Uterus (tissue), 4 donors: Measurements from ENCODE around the gene ATP5PD. TPM values are rescaled to one million over a fixed set of nuclear protein-coding genes. Genes with fewer than 3 reads are reported as not detected.

Experiments
- DNase-seq, 2 donors: peaks; one replicate each; pipeline ENCODE4 v3.0.0-alpha.2; 2019 to 2020
- H3K27ac ChIP-seq, 2 donors: fragments of 200-600 bp; sonication (generic); 1 replicate in 1 of 2; 2 replicates in 1 of 2; pipeline ENCODE4 v1.5.1; 2016 to 2018
- H3K27me3 ChIP-seq, 2 donors: fragments of 200-600 bp; sonication (generic); one replicate each; pipeline ENCODE4 v1.5.1; 2018 to 2019; ENCODE audit warnings: control low read depth in 1 of 2
- H3K36me3 ChIP-seq, 2 donors: fragments of 200-600 bp; sonication (generic); one replicate each; pipeline ENCODE4 v1.5.1; 2019; ENCODE audit warnings: control low read depth in 1 of 2
- H3K4me1 ChIP-seq, 2 donors: fragments of 200-600 bp; sonication (generic); one replicate each; pipeline ENCODE4 v1.5.1; 2018 to 2019; ENCODE audit warnings: control low read depth in 1 of 2
- H3K4me3 ChIP-seq, 2 donors: fragments of 200-600 bp; sonication (generic); 1 replicate in 1 of 2; 2 replicates in 1 of 2; pipeline ENCODE4 v1.5.1; 2018 to 2019; ENCODE audit warnings: mild to moderate bottlenecking in 1 of 2
- H3K9me3 ChIP-seq, 2 donors: fragments of 200-600 bp; sonication (generic); one replicate each; pipeline ENCODE4 v1.5.1; 2019; ENCODE audit warnings: control low read depth in 1 of 2
- POLR2A ChIP-seq, 2 donors: fragments of 450-650 bp; IDR thresholded peaks; one replicate each; pipeline ENCODE4 v1.6.1; 2016; ENCODE audit warnings: antibody characterized with exemption in 2 of 2, mild to moderate bottlenecking in 1 of 2, moderate library complexity in 1 of 2
- intact Hi-C: fragments of 100-400 bp; cut with DNase I; formaldehyde crosslinking; loops from one replicate; pipeline ENCODE4 v1.15.1; 2023; ENCODE audit warnings: low total_unique reads
- total RNA-seq, 4 donors: library from RNA; depleted of rRNA in 3 of 4; stranded (reverse); fragments of >200 nt in 3 of 4; gene quantifications; one replicate each; pipeline versions ENCODE4 v1.1.0 to v1.2.4, GENCODE V29; 2014 to 2023
- TF ChIP-seq, protein P1 (sequence below), 4 experiments: fragments of 200-600 bp in 2 of 4; fragments of 450-650 bp in 2 of 4; sonication (generic) in 2 of 4; IDR thresholded peaks; one replicate each; pipeline ENCODE4 v1.5.1; 2016 to 2019; ENCODE audit warnings: antibody characterized with exemption in 4 of 4, mild to moderate bottlenecking in 2 of 4, moderate library complexity in 1 of 4
- donor health status: DM: yes; HTN: yes; CAD: no.

ATP5PD gene
- total RNA-seq, 4 donors from 2014 or later = 117 to 282 (median 168) TPM

DNA sequence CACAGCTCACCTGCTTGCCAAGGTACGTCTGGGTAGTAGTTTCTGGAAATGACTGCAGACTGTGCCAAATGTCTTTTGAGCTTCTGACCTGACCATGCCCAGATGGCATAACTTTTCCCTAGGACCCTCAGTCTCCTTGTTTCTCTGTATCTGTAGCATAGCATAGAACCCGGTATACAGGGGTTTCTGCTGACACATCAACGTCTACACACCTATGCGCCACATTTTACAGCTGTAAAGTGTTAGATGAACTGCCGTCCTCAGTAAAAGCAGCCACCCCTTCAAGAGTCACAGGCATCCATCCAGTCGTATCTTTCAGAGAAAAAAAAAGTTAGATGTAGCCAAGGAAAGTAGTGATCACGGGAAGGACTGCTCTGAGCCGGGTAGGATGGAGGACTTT lies 17.7 kb upstream of the ATP5PD start:
- Histone ChIP-seq H3K27me3 (no peaks in the 10 kb centered on the region), H3K27ac (no peak overlapping the region), H3K4me1 (no peaks in the 10 kb centered on the region), H3K9me3 (no peaks in the 10 kb centered on the region), H3K36me3 (no peaks in the 10 kb centered on the region), H3K4me3 (no peak overlapping the region)
- no peak for DNase-seq
- intact Hi-C loops = no loop called here
- no peak for TF ChIP-seq POLR2A (IDR thresholded peaks at IDR 0.05)
- TF ChIP-seq, protein P1, sequence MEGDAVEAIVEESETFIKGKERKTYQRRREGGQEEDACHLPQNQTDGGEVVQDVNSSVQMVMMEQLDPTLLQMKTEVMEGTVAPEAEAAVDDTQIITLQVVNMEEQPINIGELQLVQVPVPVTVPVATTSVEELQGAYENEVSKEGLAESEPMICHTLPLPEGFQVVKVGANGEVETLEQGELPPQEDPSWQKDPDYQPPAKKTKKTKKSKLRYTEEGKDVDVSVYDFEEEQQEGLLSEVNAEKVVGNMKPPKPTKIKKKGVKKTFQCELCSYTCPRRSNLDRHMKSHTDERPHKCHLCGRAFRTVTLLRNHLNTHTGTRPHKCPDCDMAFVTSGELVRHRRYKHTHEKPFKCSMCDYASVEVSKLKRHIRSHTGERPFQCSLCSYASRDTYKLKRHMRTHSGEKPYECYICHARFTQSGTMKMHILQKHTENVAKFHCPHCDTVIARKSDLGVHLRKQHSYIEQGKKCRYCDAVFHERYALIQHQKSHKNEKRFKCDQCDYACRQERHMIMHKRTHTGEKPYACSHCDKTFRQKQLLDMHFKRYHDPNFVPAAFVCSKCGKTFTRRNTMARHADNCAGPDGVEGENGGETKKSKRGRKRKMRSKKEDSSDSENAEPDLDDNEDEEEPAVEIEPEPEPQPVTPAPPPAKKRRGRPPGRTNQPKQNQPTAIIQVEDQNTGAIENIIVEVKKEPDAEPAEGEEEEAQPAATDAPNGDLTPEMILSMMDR (IDR thresholded peaks at IDR 0.05) = no peak

DNA sequence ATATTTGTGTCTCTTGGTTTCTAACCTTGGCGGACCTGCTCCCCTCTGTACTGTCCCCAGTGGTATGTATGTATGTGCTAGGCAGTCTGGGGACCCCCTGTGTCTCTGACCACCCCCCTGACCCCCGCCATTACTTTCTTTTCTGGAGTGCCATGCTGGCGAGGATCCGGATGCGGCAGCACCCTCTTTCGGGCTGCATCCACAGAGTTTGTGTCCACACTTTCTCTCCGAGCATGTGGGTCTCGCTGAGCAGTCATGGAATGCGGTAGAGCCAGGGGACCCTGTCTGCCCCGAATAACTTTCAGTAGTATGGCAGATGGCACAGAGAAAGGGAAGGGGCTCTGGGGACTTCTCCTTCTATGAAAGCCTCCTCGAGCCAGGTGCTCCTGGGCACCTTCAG lies 17.3 kb upstream of the ATP5PD start:
- DNase-seq = no peak
- intact Hi-C loops = no loop called here
- no peaks in the 10 kb centered on the region for H3K4me1 ChIP-seq
- no peaks in the 10 kb centered on the region for H3K36me3 ChIP-seq
- no peaks in the 10 kb centered on the region for H3K27me3 ChIP-seq
- TF ChIP-seq, protein P1 (IDR thresholded peaks at IDR 0.05) = no peak
- no peak for TF ChIP-seq POLR2A (IDR thresholded peaks at IDR 0.05)
- no peak overlapping the region for H3K27ac ChIP-seq
- H3K9me3 ChIP-seq = no peaks in the 10 kb centered on the region
- no peak overlapping the region for H3K4me3 ChIP-seq

DNA sequence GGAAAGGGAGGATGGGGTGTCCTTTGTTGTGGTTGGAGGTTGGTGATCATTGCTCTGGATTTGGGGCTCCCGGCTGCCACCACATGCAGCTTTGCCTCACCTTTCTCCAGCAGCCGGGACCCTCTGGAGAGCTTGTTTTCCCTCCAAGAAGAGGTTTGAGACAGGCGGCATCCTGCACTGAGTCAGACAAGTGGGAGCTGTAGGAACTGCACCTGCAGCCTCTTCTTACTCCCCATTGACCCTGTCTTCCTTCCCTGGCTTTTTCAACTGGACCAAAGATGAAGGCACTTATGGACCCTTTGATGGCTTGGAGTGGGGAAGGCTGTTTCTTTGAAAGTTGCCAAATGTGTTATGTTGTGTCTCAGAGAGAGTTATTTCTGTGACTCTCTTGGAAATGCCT lies 16.9 kb upstream of the ATP5PD start:
- TF ChIP-seq, protein P1 (IDR thresholded peaks at IDR 0.05) = no peak
- no peak for TF ChIP-seq POLR2A (IDR thresholded peaks at IDR 0.05)
- H3K27ac ChIP-seq = no peak overlapping the region
- H3K9me3 ChIP-seq = no peaks in the 10 kb centered on the region
- no peak overlapping the region for H3K4me3 ChIP-seq
- H3K27me3 ChIP-seq = no peaks in the 10 kb centered on the region
- no peak for DNase-seq
- H3K4me1 ChIP-seq = no peaks in the 10 kb centered on the region
- intact Hi-C loops = no loop called here
- H3K36me3 ChIP-seq = no peaks in the 10 kb centered on the region

DNA sequence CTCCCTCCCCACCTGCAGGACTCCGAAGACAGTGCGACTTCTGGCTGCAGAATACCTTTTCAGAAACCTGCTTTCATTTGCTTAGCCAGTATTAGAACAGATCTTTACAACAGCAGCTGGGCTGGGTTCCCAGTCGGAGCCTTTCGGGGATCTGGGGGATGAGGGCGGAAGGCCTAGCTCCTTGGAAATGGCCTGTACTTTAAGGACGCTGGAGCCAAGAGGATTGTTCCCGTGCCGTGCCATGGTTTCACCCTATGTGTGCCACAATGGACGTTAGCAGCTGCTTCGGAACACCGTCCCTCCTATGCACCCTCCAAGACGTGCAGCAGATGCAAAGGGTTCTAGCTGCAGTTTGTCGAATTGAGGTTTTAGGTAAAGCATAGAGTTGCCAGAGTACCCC lies 16.4 kb upstream of the ATP5PD start:
- Histone ChIP-seq H3K9me3 (no peaks in the 10 kb centered on the region), H3K4me1 (no peaks in the 10 kb centered on the region), H3K27ac (no peak overlapping the region), H3K27me3 (no peaks in the 10 kb centered on the region), H3K4me3 (no peak overlapping the region), H3K36me3 (no peaks in the 10 kb centered on the region)
- DNase-seq = no peak
- TF ChIP-seq, protein P1 (IDR thresholded peaks at IDR 0.05) = no peak
- TF ChIP-seq POLR2A (IDR thresholded peaks at IDR 0.05) = no peak
- intact Hi-C loops = no loop called here

DNA sequence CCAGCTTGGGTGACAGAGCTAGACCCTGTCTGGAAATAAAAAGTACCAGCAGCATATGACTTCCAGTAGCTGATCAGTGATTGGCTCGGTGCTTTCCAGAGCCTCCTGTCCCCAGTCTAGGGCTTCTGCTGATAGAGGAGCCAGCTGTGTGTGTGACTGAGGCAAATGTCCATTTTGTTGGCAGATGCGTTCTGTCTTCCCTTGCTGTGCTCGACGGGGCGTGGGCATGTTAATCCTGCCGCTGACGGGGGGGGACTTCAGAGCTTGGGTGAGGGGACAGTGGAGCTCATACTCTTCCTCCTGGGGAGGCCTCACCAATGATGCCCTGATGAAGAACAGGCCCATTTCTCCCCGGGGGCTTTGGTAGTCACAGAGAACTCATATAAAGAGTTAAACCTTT lies 14.8 kb upstream of the ATP5PD start:
- intact Hi-C loops = no loop called here
- Histone ChIP-seq H3K27ac (no peak overlapping the region), H3K36me3 (no peaks in the 10 kb centered on the region), H3K27me3 (no peaks in the 10 kb centered on the region), H3K9me3 (no peaks in the 10 kb centered on the region), H3K4me3 (no peak overlapping the region), H3K4me1 (no peaks in the 10 kb centered on the region)
- TF ChIP-seq, protein P1 (IDR thresholded peaks at IDR 0.05) = no peak
- no peak for DNase-seq
